PC-3 (cell line): Measurements from ENCODE around the gene ZBTB16.

Source experiments
- EZH2 ChIP-seq: fragments of 300-600 bp; sonication (generic); IDR thresholded peaks from one replicate; pipeline ENCODE4 v1.6.1; 2017; ENCODE audit warnings: antibody characterized with exemption, mild to moderate bottlenecking, low read length; ENCODE audit not compliant: unreplicated experiment
- TF ChIP-seq, protein P1 (sequence below): fragments of 300-600 bp; sonication (generic); conservative IDR thresholded peaks from 2 replicates; pipeline ENCODE4 v1.5.1; 2017; ENCODE audit warnings: antibody characterized with exemption, low read depth, mild to moderate bottlenecking, low read length

DNA sequence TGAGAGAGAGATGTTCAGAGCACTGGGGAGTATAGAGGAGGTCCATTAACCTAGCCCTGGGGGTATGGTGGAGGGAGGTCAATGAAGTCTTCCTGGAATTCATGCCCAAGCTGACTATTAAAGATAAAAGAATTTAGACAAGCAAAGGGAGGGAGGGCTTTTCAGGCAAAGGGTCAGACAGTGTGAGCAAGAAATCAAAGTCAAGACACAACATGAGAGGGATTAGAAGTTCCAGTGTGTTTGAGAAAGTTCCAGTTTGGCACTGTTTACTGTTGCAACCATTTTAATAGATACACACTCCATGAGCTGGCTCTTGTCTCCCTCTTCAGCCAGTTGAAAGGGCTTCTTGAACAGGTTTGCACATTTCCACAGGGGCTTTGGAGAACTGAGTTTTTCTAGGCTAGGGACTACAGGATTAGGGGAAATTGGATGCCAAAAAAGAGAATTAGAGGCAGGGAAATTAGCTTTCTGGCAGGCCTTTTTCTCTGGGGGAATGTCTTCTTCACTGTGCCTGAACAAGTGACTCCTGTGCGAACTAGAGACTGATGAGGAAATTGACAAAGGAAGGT is 222.0 kb downstream of the ZBTB16 start:
- no peak for TF ChIP-seq EZH2
- TF ChIP-seq, protein P1, sequence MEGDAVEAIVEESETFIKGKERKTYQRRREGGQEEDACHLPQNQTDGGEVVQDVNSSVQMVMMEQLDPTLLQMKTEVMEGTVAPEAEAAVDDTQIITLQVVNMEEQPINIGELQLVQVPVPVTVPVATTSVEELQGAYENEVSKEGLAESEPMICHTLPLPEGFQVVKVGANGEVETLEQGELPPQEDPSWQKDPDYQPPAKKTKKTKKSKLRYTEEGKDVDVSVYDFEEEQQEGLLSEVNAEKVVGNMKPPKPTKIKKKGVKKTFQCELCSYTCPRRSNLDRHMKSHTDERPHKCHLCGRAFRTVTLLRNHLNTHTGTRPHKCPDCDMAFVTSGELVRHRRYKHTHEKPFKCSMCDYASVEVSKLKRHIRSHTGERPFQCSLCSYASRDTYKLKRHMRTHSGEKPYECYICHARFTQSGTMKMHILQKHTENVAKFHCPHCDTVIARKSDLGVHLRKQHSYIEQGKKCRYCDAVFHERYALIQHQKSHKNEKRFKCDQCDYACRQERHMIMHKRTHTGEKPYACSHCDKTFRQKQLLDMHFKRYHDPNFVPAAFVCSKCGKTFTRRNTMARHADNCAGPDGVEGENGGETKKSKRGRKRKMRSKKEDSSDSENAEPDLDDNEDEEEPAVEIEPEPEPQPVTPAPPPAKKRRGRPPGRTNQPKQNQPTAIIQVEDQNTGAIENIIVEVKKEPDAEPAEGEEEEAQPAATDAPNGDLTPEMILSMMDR: no peak
